Panc1 (cell line): ENCODE results near the gene FRMD4A. TPM values are rescaled to one million over a fixed set of nuclear protein-coding genes. Genes with fewer than 3 reads are reported as not detected.

Source experiments
- ATAC-seq: fragments of 200-7000 bp; cut with Tn5 transposase; 2 replicates; pipeline ENCODE4 v1.9.1; 2020; ENCODE audit warnings: mild to moderate bottlenecking, moderate library complexity
- BruUV-seq: library from RNA; stranded (reverse); fragments of 400-500 nt; replicated peaks from 2 replicates; lab custom pipeline; 2021; lab: Mats Ljungman, UMichigan
- CTCF ChIA-PET: fragments of 300-600 bp; sonication (Branson Sonifier 250); formaldehyde crosslinking; loops from one replicate; lab custom pipeline; 2022; ENCODE audit warnings: antibody characterized with exemption; lab: Charles Lee
- POLR2A ChIA-PET: fragments of 300-600 bp; sonication (Branson Sonifier 250); formaldehyde crosslinking; loops from one replicate; lab custom pipeline; 2022; ENCODE audit warnings: antibody characterized with exemption; lab: Charles Lee
- DNase-seq: peaks from one replicate; pipeline ENCODE4 v3.0.0-alpha.2; 2010; ENCODE audit warnings: low read depth, low spot score
- H3K27ac ChIP-seq: 2 replicates; pipeline ENCODE4 v1.5.1; 2011; ENCODE audit warnings: mild to moderate bottlenecking, low read length, inconsistent platforms
- H3K27me3 ChIP-seq: fragments of 200-500 bp; sonication (Bioruptor generic); 2 replicates; pipeline ENCODE4 v1.6.0; 2014; ENCODE audit warnings: low read length, inconsistent platforms; ENCODE audit not compliant: control insufficient read depth, insufficient read depth
- H3K36me3 ChIP-seq: fragments of 200-500 bp; sonication (Bioruptor generic); 2 replicates; pipeline ENCODE4 v1.5.1; 2014; ENCODE audit warnings: inconsistent platforms, mild to moderate bottlenecking, low read length, moderate library complexity; ENCODE audit not compliant: control insufficient read depth, insufficient read depth
- H3K4me1 ChIP-seq: 2 replicates; pipeline ENCODE4 v1.5.1; 2011; ENCODE audit warnings: inconsistent platforms, mild to moderate bottlenecking, low read length, moderate library complexity; ENCODE audit not compliant: control insufficient read depth, insufficient read depth
- H3K4me3 ChIP-seq, 2 experiments: 2 replicates each; pipeline ENCODE4 v1.5.1; 2011 to 2012; ENCODE audit warnings: low read depth in 2 of 2, low read length in 2 of 2, mild to moderate bottlenecking in 2 of 2, inconsistent platforms in 1 of 2, moderate library complexity in 1 of 2
- H3K9me3 ChIP-seq: fragments of 200-500 bp; sonication (Bioruptor generic); 2 replicates; pipeline ENCODE4 v1.5.1; 2014; ENCODE audit warnings: low read depth, mild to moderate bottlenecking, inconsistent platforms, low read length, moderate library complexity; ENCODE audit not compliant: control insufficient read depth, insufficient read depth
- POLR2AphosphoS5 ChIP-seq: IDR thresholded peaks from 2 replicates; pipeline ENCODE4 v1.6.1; 2012; ENCODE audit warnings: mild to moderate bottlenecking, low read depth, low read length, moderate library complexity
- SIN3A ChIP-seq: IDR thresholded peaks from 2 replicates; pipeline ENCODE4 v1.6.1; 2012; ENCODE audit warnings: low read depth, mild to moderate bottlenecking, low read length, moderate library complexity, borderline replicate concordance; ENCODE audit not compliant: insufficient read depth
- TCF7L2 ChIP-seq: IDR thresholded peaks from 2 replicates; pipeline ENCODE4 v1.6.1; 2011; ENCODE audit warnings: mild to moderate bottlenecking, low read depth, low read length, inconsistent platforms
- in situ Hi-C: cut with HindIII; loops from 2 replicates; pipeline ENCODE4 v1.10.0; 2016; ENCODE audit warnings: low sequenced_read_pairs, low pct_unique_long_range_greater_than_20kb
- intact Hi-C: fragments of 100-400 bp; cut with micrococcal nuclease; formaldehyde crosslinking; loops from one replicate; pipeline ENCODE4 v1.10.0; 2022; ENCODE audit not compliant: unreplicated experiment
- total RNA-seq: library from RNA; stranded (reverse); gene quantifications from one replicate; pipeline ENCODE4 v1.2.1, GENCODE V29; 2021; ENCODE audit not compliant: unreplicated experiment
- TF ChIP-seq, protein P1 (sequence below): fragments of 450-650 bp; IDR thresholded peaks from 2 replicates; pipeline ENCODE4 v1.5.1; 2017; ENCODE audit warnings: mild to moderate bottlenecking
- TF ChIP-seq, protein P2 (sequence below), 2 experiments: IDR thresholded peaks; 2 replicates each; pipeline ENCODE4 v1.6.1; 2011 to 2012; ENCODE audit warnings: low read depth in 2 of 2, control low read depth in 1 of 2, low read length in 1 of 2, mild to moderate bottlenecking in 1 of 2, moderate library complexity in 1 of 2; ENCODE audit not compliant: insufficient read depth in 1 of 2

Gene FRMD4A
- total RNA-seq, 1 experiment from 2014 or later = 7.1 TPM

DNA sequence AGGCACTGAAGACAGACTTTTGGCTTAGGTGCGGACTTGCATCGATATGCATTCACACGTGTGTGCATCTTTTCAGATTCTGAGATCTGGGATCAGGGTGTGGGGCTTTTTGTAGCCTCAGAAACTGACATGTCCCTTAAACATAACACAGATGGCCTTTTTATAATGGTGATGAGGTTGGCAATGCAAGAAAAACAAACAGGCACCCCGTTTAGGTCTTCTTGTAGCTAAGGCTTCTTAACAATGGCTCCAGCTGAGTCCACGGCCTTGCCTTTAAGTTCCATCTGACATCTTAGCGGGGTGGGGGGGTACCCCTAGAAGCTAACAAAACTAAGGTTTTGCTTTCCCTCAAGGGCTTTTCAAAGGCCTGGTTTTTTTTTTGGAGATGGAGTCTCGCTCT is 597.7 kb downstream of the FRMD4A start:
- ChIA-PET CTCF (no interaction called here), POLR2A (no interaction called here)
- in situ Hi-C loops (no loop called here), intact Hi-C loops (no loop called here)
- Histone ChIP-seq H3K4me3 (no peak overlapping the region), H3K9me3 (no peaks in the 10 kb centered on the region), H3K4me1 (no peaks in the 10 kb centered on the region), H3K27ac (no peak overlapping the region), H3K27me3 (no peaks in the 10 kb centered on the region), H3K36me3 (no peaks in the 10 kb centered on the region)
- DNase-seq (no peak), ATAC-seq (no peak)
- BruUV-seq = no TSS peak
- TF ChIP-seq, protein P1, sequence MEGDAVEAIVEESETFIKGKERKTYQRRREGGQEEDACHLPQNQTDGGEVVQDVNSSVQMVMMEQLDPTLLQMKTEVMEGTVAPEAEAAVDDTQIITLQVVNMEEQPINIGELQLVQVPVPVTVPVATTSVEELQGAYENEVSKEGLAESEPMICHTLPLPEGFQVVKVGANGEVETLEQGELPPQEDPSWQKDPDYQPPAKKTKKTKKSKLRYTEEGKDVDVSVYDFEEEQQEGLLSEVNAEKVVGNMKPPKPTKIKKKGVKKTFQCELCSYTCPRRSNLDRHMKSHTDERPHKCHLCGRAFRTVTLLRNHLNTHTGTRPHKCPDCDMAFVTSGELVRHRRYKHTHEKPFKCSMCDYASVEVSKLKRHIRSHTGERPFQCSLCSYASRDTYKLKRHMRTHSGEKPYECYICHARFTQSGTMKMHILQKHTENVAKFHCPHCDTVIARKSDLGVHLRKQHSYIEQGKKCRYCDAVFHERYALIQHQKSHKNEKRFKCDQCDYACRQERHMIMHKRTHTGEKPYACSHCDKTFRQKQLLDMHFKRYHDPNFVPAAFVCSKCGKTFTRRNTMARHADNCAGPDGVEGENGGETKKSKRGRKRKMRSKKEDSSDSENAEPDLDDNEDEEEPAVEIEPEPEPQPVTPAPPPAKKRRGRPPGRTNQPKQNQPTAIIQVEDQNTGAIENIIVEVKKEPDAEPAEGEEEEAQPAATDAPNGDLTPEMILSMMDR = no peak
- TF ChIP-seq TCF7L2 (no peak), SIN3A (no peak), POLR2AphosphoS5 (no peak)
- TF ChIP-seq, protein P2, sequence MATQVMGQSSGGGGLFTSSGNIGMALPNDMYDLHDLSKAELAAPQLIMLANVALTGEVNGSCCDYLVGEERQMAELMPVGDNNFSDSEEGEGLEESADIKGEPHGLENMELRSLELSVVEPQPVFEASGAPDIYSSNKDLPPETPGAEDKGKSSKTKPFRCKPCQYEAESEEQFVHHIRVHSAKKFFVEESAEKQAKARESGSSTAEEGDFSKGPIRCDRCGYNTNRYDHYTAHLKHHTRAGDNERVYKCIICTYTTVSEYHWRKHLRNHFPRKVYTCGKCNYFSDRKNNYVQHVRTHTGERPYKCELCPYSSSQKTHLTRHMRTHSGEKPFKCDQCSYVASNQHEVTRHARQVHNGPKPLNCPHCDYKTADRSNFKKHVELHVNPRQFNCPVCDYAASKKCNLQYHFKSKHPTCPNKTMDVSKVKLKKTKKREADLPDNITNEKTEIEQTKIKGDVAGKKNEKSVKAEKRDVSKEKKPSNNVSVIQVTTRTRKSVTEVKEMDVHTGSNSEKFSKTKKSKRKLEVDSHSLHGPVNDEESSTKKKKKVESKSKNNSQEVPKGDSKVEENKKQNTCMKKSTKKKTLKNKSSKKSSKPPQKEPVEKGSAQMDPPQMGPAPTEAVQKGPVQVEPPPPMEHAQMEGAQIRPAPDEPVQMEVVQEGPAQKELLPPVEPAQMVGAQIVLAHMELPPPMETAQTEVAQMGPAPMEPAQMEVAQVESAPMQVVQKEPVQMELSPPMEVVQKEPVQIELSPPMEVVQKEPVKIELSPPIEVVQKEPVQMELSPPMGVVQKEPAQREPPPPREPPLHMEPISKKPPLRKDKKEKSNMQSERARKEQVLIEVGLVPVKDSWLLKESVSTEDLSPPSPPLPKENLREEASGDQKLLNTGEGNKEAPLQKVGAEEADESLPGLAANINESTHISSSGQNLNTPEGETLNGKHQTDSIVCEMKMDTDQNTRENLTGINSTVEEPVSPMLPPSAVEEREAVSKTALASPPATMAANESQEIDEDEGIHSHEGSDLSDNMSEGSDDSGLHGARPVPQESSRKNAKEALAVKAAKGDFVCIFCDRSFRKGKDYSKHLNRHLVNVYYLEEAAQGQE (IDR thresholded peaks at IDR 0.05; ENCODE audit: insufficient read depth in 1 of 2, low read depth in 2 of 2, low read length in 1 of 2) = no peak

DNA sequence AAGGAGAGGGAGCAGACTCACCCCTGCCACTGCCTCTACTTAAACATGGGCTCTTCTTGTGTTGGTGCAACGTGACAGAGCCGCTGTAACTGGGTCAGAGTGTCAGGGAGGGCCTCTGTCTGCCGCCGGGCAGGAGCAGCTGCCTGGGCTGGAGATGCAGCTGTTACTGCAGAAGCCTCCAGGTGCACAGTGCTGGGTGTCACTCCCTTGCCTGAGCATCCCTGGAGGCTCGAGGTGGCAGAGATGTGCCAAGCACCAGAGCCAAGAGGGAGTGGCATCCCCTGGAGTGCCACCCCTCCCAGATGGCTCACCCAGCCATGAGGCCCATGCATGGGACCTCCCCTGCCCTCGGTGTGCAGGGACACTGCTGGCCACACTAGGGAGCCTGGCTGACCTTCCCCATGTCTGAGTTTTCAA is 598.3 kb downstream of the FRMD4A start:
- CTCF ChIA-PET = no interaction called here
- intact Hi-C loops (no loop called here), in situ Hi-C loops (no loop called here)
- POLR2A ChIA-PET = no interaction called here
- H3K27ac ChIP-seq = no peak overlapping the region
- no peaks in the 10 kb centered on the region for H3K9me3 ChIP-seq
- no peak for TF ChIP-seq SIN3A
- TF ChIP-seq, protein P2 (IDR thresholded peaks at IDR 0.05; ENCODE audit: insufficient read depth in 1 of 2, low read depth in 2 of 2, low read length in 1 of 2) = no peak
- TF ChIP-seq, protein P1 = no peak
- TF ChIP-seq POLR2AphosphoS5 = no peak
- no peak for TF ChIP-seq TCF7L2
- DNase-seq (no peak), ATAC-seq (no peak)
- H3K4me1 ChIP-seq = no peaks in the 10 kb centered on the region
- no peaks in the 10 kb centered on the region for H3K36me3 ChIP-seq
- no TSS peak for BruUV-seq
- H3K4me3 ChIP-seq = no peak overlapping the region
- no peaks in the 10 kb centered on the region for H3K27me3 ChIP-seq
